GM21825 (cell line): ENCODE results near the gene CUL5.

ENCODE experiments used
- ATAC-seq: cut with Tn5 transposase; IDR thresholded peaks from one replicate; pipeline ENCODE4 v1.9.1; 2021; ENCODE audit warnings: mild to moderate bottlenecking, moderate library complexity; ENCODE audit not compliant: unreplicated experiment

The CUL5 gene

GRCh38 chr11:108008656-108009496, at the start of gene CUL5:
Gene CUL5, plus strand, starts transcription at chr11:108008898. Its CDS starts 451 bp downstream, at chr11:108009349.
- ATAC-seq = peak; percentile 89

DNA sequence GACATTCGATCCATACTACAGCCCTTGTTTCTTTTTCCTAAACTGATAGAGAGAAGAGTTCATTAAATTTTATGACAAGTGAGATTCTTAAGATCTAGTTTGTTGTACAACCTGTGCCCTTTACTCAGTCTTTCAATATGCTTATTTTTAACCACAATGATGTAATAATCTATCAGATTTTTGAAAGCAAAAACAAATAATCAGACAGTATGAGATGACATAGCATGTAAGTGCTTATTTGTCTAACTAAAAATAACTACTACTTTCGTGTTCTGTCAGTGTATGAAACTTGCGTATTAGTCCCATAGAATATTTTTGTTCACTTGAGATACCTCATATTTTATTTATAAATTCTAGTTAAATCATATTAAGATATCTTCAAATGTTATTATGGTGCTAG, 47.2 kb upstream of the CUL5 start:
- ATAC-seq = no peak

- ATAC-seq = no peak
These were observed 46.5 kb upstream of the CUL5 start for GRCh38 chr11:107962181-107962580.

DNA sequence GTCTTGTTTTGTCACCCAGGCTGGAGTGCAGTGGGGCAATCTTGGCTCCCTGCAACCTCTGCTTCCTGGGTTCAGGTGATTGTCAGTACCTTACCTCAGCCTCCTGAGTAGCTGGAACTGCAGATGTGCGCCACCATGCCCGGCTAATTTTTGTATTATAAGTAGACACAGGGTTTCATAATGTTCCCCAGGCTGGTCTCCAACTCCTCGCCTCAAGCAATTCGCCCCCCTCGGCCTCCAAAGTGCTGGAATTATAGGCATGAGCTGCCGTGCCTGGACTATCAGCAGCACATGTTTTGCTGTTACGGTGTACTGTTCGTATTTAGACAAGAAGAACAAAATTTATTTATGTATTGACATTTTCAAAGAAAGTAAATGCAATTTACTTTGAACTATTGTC, 45.6 kb upstream of the CUL5 start:
- ATAC-seq = no peak

- no peak for ATAC-seq
These were observed 39.5 kb upstream of the CUL5 start for GRCh38 chr11:107969219-107969618.

- ATAC-seq = no peak
These were observed 38.6 kb upstream of the CUL5 start for GRCh38 chr11:107970049-107970448.

- ATAC-seq = no peak
These were observed 35.1 kb upstream of the CUL5 start for GRCh38 chr11:107973641-107974040.

DNA sequence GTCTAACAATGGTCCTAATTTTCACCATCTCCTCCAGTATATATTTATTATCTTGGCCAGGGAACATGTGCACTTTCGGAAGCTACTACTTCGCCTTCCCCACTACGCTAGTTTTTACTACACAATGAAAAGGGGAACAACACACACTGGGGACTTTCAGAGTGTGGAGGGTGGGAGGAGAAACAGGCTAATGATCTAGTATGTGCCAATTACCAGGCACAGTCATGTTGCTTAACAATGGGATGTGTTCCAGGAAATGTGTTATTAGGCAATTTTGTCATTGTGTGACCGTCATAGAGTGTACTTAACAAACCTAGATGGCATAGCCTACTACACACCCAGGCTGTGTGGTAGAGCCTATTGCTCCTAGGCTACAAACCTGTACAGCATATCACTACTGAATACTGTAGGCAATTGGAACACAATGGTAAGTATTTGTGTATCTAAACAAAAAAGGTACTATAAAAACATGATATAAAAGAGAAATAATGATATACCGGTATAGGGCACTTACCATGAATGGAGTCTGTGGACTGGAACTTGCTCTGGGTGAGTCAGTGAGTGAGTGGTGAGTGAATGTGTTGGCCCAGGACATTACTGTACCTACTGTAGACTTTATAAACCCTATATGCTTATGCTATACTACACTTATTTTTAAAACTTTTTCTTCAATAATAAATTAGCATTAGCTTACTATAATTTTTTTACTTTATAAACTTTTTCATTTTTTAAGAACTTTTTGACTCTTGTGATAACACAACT, 20.1 kb upstream of the CUL5 start:
- ATAC-seq = no peak

DNA sequence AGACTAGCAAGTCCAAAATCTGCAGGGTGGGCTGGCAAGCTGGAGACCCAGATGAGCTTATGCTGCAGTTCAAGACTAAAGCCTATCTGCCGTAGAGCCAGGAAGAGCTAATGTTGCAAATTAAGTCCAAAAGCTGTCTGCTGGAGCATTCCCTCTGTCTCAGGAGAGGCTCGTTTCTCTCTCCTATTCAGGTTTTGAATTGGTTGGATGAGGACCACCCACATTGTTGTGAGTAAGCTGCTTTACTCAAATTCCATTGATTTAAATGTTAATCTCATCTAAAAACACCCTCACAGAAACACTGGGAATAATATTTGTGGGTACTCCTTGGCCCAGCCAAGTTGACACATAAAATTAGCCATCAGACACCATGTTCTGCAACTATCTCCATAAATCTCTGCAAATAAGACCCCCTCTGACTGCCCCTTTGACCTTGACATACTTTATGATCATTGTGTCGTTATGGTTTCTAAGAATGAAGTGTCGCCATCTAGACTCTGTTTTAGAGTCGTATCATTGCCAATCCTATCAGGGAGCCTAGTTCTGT, 16.8 kb upstream of the CUL5 start:
- no peak for ATAC-seq

DNA sequence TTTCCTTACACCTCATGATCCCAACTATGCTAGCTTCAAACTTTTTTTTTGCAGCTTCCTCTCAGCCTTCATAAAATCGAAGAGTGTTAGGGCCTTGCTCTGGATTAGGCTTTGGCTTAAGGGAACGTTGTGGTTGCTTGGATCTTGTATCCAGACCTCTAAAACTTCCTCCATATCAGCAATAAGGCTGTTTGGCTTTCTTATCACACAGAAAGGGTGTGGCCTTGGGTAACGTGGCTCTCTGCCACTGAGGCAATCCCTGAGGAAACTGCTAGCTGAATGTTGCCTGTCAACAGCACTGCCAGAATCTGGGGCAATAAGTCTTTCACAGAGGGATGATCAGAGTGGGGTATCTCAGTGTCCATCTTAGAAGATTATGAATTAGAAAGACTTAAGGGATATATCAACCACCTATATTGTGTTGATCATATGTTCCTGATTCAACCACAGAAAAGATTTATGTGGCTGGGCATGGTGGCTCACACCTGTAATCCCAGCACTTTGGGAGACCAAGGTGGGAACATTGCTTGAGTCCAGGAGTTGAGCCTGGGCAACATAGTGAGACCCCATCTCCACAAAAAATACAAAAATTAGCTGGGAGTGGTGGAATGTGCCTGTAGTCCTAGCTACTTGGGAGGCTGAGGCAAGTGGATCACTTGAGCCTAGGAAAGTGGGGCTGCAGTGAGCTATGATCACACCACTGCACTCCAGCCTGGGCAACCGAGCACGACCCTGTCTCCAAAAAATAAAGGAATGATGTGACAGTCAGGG, 12.5 kb upstream of the CUL5 start:
- no peak for ATAC-seq

DNA sequence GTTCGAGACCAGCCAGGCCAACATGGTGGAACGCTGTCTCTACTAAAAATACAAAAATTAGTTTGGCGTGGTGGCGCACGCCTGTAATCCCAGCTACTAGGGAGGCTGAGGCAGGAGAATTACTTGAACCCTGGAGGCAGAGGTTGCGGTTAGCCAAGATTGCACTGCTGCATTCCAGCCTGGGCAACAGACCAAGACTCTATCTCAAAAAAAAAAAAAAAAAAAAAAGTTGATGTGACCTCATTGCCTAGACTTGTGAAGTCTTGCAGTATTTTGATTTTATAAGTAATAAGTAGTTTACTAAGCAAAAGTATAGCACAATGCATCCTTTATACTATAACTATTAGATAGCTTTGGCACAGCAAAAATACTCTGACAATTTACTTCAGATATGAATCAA, 9.9 kb upstream of the CUL5 start:
- no peak for ATAC-seq

DNA sequence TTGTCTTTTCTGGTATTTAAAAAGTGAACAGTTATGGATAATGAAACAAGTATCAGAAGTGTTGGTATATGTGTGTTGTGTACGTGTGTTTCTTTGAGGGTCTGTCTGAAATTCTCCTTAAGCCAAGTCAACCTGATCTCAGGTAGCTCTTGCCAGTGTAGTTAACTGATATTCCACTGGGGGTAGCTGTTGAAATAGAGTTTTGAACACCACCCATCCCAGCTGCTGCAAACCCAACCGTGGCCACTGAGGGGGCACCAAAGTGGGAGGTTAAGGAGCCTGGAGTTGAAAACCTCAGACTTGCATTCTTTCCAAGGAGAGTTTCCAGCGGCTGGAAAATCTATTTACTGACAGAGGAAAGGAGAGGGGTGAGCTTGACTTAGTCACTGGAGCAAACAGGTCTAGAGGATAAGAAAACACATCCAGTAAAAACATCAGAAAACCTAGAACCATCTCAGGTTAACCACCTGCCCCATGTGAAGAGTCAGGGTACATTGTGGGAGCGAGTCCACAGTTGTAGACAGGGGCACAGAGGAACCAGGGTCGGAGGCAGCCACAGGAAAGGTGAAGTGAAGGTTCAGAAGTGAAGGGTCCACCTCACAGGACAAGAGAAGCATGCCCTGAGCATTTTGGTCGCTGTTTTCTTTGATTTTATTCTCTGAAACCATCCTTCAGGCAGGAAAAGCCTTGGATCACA, 8.8 kb upstream of the CUL5 start:
- peak; percentile 98 for ATAC-seq

GRCh38 chr11:108002476-108002875, 6.2 kb upstream of the CUL5 start:
- ATAC-seq = no peak

- no peak for ATAC-seq
These were observed 5.1 kb upstream of the CUL5 start for GRCh38 chr11:108003623-108004022.

GRCh38 chr11:108007819-108008218, 879 bp upstream of the CUL5 start:
- ATAC-seq = no peak

DNA sequence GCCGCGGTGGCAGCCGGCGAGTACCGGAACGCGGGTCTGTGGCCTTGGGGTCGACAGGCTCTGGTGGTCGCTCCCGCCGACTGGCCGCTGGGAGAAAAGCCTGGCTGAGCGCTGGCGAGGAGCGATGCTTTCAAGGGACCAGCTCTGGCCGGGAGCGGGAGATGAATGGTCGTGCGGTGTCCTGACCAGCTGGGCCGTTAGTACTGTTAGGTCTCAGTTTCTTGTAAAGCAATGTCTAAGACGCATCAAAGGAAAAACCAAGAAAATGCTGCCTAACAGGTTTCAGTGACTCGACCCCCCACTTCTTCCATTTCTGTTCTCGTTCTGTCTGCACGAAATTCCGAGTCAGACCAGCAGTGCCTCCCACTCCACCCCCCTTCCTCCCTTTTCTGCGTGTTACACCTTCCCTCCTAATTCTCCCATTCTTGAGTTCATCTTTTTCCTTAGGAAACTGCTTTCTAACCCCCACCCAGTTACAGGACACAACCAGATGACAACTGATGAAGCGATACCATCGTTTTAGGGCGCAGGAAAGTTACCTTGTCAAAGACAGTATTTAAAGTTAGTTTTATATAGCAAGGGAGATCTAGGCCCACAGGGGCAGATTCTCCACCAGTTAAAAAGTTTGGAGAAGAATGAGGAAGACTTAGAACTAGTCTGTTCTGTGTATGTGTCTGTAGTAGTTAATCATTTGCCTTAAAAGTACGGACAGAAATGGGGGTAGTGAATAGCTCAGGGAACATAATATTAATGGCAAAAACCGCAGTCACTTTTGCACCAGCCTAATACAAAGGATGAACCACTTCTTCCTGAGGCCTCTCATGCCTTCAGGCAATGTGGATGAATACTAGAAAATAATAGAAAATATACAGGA, 1.0 kb downstream of the CUL5 start:
- ATAC-seq = peak; percentile 17

DNA sequence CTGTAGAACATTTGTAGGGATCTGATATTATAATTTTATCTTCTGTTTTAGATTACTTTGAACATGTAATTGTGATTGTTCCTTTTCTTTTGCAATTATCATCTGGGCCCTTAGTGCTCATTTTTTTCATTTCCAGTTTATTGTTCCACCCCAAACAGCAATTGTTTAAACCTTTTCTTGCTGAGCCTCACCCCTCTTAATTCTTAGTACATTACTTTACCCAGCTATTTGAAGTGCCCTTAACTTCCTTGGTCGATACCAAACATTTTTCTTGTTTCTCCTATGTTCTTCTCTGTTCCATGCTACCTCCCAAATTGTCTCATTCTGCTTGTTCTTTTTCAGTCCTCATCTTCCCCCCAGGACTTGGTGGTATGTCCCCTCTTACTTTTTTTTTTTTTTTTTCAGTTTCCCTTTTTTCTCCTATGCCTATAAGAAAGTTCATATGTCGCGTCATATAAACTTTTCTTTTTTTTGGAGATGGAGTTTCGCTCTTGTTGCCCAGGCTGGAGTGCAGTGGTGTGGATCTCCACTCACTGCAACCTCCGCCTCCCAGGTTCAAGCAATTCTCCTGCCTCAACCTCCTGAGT, 3.5 kb downstream of the CUL5 start:
- ATAC-seq = no peak

GRCh38 chr11:108016647-108017046, 7.9 kb downstream of the CUL5 start:
- no peak for ATAC-seq

- no peak for ATAC-seq
These were observed 10.0 kb downstream of the CUL5 start for GRCh38 chr11:108018708-108019107.
